BE2C (cell line): ENCODE results near the gene RRBP1.

ENCODE experiments used
- DNase-seq: peaks from one replicate; pipeline ENCODE4 v3.0.0-alpha.2; 2020
- H3K27me3 ChIP-seq: fragments of 250-450 bp; sonication (Bioruptor Pico); 2 replicates; pipeline ENCODE4 v1.5.1; 2020; ENCODE audit warnings: mild to moderate bottlenecking
- H3K36me3 ChIP-seq: fragments of 250-450 bp; sonication (Bioruptor Pico); 2 replicates; pipeline ENCODE4 v1.5.1; 2020; ENCODE audit warnings: mild to moderate bottlenecking
- H3K4me1 ChIP-seq: fragments of 250-450 bp; sonication (Bioruptor Pico); 2 replicates; pipeline ENCODE4 v1.5.1; 2020
- H3K4me3 ChIP-seq: 2 replicates; pipeline ENCODE4 v1.5.1; 2011; ENCODE audit warnings: low read depth, low read length
- H3K9me3 ChIP-seq: fragments of 250-450 bp; sonication (Bioruptor Pico); 2 replicates; pipeline ENCODE4 v1.5.1; 2020
- TF ChIP-seq, protein P1 (sequence below): IDR thresholded peaks from 2 replicates; pipeline ENCODE4 v1.5.1; 2012; ENCODE audit warnings: mild to moderate bottlenecking, low read depth, low read length

RRBP1 gene

DNA sequence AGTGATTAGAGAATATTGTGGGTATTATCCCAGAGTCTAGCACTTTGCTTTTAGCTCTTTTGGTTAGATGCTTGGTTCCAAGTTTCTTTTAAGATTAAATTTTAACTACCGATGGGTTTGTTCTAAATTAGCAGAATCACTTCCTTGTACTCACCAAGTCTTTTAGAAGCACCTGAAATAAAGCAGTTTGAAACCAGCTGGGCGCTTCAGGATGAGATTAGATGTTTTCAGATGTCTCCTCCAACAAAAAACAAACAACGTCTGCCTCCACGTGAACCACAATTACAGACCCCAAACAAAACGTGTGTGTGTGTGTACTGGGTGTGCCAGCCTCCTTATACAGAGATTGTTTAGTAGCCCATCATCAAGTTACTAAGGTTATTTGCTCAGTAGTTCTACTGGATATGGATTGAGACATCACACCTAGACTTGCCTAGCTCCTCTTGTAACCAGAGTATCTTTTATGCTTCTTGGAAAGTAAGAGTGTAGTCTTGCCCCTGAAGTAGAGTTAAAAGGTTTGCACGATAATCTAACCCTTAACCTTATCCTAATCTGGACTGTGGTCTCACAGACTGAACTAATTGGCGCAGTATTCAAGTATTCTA is 109.9 kb downstream of the RRBP1 start:
- H3K4me1 ChIP-seq, result peaks cover 4% of the 10 kb centered on the region; the same call in 1 of the 2 replicates
- no peak for DNase-seq
- no peaks in the 10 kb centered on the region for H3K36me3 ChIP-seq
- TF ChIP-seq, protein P1, sequence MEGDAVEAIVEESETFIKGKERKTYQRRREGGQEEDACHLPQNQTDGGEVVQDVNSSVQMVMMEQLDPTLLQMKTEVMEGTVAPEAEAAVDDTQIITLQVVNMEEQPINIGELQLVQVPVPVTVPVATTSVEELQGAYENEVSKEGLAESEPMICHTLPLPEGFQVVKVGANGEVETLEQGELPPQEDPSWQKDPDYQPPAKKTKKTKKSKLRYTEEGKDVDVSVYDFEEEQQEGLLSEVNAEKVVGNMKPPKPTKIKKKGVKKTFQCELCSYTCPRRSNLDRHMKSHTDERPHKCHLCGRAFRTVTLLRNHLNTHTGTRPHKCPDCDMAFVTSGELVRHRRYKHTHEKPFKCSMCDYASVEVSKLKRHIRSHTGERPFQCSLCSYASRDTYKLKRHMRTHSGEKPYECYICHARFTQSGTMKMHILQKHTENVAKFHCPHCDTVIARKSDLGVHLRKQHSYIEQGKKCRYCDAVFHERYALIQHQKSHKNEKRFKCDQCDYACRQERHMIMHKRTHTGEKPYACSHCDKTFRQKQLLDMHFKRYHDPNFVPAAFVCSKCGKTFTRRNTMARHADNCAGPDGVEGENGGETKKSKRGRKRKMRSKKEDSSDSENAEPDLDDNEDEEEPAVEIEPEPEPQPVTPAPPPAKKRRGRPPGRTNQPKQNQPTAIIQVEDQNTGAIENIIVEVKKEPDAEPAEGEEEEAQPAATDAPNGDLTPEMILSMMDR, result no peak
- H3K4me3 ChIP-seq, result peak overlapping the region; percentile 64
- H3K9me3 ChIP-seq, result no peaks in the 10 kb centered on the region
- no peaks in the 10 kb centered on the region for H3K27me3 ChIP-seq

DNA sequence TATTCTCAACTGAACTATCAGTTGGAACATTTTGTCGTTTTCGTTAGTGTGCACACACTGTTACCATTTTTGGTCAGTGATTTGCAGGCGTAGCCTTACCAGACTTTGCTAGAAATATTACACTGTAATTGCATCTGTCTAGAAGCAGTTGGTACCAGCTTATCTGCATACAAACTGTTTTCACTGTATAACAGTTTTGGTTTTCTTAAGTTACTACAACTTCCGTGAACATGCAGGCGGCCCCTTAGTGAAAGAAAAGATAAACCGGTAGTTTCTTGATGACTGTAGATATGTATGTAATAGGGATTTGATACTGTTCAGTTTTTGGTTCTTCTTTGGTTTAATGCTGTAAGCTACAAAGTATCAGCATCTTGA is 110.9 kb downstream of the RRBP1 start:
- DNase-seq, result no peak
- TF ChIP-seq, protein P1, result no peak
- H3K9me3 ChIP-seq, result no peaks in the 10 kb centered on the region
- H3K4me1 ChIP-seq, result peaks cover 4% of the 10 kb centered on the region; the same call in 1 of the 2 replicates
- H3K4me3 ChIP-seq, result peak overlapping the region; percentile 64
- H3K36me3 ChIP-seq, result no peaks in the 10 kb centered on the region
- H3K27me3 ChIP-seq, result no peaks in the 10 kb centered on the region

DNA sequence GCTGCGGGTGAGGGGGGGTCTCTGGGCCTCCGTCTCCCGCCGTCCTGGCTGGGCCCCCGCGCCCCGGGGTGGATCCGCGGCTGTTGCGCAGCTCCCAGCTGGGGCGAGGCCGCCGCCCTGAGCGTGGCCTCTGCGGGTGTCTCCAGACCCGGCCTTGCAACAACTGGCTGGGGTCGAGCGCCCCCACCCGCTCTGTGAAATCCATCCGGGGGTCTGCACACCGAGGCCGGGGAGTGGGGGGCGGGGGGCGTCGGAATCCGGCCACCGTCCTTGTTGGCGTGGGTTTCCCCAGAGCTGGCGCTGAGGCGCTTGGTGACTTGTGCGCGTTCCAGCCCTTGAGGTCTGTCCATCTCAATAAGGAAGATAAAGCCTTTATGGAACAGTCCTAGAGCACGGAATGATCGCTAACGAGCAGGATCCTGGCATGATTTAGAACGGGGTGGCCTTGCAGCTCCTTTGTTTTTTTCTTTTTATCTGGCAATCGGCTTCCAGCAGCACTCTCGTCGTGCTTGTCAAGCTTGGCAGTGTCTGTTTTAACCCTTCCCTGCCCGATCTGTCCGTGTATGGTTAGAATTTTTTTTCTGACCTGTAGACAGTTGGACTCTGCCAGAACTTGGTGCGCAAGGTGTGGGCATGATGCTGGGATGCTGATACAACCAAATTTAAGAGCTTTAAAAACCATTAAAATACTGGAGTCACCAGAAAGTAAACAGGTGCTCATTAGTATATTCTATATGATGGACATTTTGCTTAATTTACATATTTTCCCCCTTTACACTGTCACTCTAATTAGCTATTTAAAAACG is 111.5 kb downstream of the RRBP1 start:
- Histone ChIP-seq H3K4me1 (peaks cover 4% of the 10 kb centered on the region; the same call in 1 of the 2 replicates), H3K4me3 (peak overlapping the region; percentile 64), H3K27me3 (no peaks in the 10 kb centered on the region), H3K36me3 (no peaks in the 10 kb centered on the region), H3K9me3 (no peaks in the 10 kb centered on the region)
- DNase-seq, result peak; percentile 72
- TF ChIP-seq, protein P1, result no peak

GRCh38 chr20:17569616-17570346 is 112.3 kb downstream of the RRBP1 start, which contains the start of gene DSTN:
DSTN (plus strand) TSS chr20:17570075; CDS start chr20:17570209, 134 bp downstream.
- DNase-seq, result peak; percentile 96
- Histone ChIP-seq H3K36me3 (no peaks in the 10 kb centered on the region), H3K9me3 (no peaks in the 10 kb centered on the region), H3K27me3 (no peaks in the 10 kb centered on the region), H3K4me3 (peak within 1 kb of the TSS; percentile 64), H3K4me1 (peaks cover 4% of the 10 kb centered on the region; the same call in 1 of the 2 replicates)
- TF ChIP-seq, protein P1, result no peak

GRCh38 chr20:17568972-17569521 is 113.0 kb downstream of the RRBP1 start:
- H3K36me3 ChIP-seq, result no peaks in the 10 kb centered on the region
- peak overlapping the region; percentile 64 for H3K4me3 ChIP-seq
- peak; percentile 85 for DNase-seq
- peaks cover 4% of the 10 kb centered on the region; the same call in 1 of the 2 replicates for H3K4me1 ChIP-seq
- no peaks in the 10 kb centered on the region for H3K27me3 ChIP-seq
- no peaks in the 10 kb centered on the region for H3K9me3 ChIP-seq
- TF ChIP-seq, protein P1, result no peak
